ENCODE data around the gene AVEN. TPM values are rescaled to one million over a fixed set of nuclear protein-coding genes. Genes with fewer than 3 reads are reported as not detected.
A peak's percentile ranks its signal among the peaks of the same experiment; 100 is the strongest.

Gene AVEN
- total and polyA plus RNA-seq, 2 donors (not counting 1 experiment from before 2014, with no cell fraction given), result 16.0 to 19.2 TPM

DNA sequence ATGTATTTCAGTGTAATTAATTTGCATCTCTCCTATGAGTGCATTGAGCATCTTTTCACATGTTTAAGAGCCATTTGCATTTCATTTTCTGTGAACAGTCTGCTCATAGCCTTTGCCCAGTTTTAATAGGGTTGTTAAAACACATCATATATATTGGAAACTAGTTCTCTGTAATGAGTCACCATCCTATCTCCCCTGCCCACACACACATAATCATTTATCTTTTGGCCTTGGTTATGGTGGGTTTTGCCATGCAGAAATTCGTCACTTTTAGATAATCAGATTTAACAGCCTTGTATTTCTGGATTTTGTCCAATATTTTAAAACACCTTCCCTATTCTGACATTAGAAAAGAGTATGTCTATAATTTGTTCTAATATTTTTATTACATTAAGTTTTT, 82.6 kb downstream of the AVEN start:
- H3K9ac ChIP-seq (ENCODE audit: insufficient read depth, low read length), result no peak overlapping the region
- H4K20me1 ChIP-seq (ENCODE audit: control insufficient read depth, extremely low read depth, insufficient read depth, low read length), result no peaks in the 10 kb centered on the region
- TF ChIP-seq EZH2 (IDR thresholded peaks at IDR 0.05; ENCODE audit: low read length, missing control alignments) (no peak), CTCF (conservative IDR thresholded peaks at IDR 0.05 in 1 of 2, IDR thresholded peaks at IDR 0.05 in 1 of 2; ENCODE audit: low read depth in 1 of 2, low read length in 2 of 2) (no peak)
- H3K4me1 ChIP-seq (ENCODE audit: control insufficient read depth, extremely low read depth, insufficient read depth, low read length), result no peaks in the 10 kb centered on the region
- H3K27me3 ChIP-seq (ENCODE audit: control insufficient read depth, insufficient read depth, low read length), result no peaks in the 10 kb centered on the region
- no peak overlapping the region for H3K4me3 ChIP-seq (replicated peaks in 1 of 4; ENCODE audit: control extremely low read depth in 1 of 4, insufficient read depth in 1 of 4, low read depth in 3 of 4, low read length in 4 of 4)
- H3K4me2 ChIP-seq (ENCODE audit: extremely low read depth, insufficient read depth, low read length), result no peak overlapping the region
- no peaks in the 10 kb centered on the region for H3K36me3 ChIP-seq (ENCODE audit: control insufficient read depth, insufficient read depth, low read length)
- no peak overlapping the region for H2AFZ ChIP-seq (ENCODE audit: low read length)
- DNase-seq (ENCODE audit: low read depth in 2 of 2), result peak in 1 of 2 donors; percentile 70
- no peaks in the 10 kb centered on the region for H3K9me3 ChIP-seq (ENCODE audit: control insufficient read depth, insufficient read depth, low read depth, low read length)
- H3K27ac ChIP-seq (ENCODE audit: insufficient read depth, low read length), result no peak overlapping the region
- no peaks in the 10 kb centered on the region for H3K79me2 ChIP-seq (ENCODE audit: control insufficient read depth, insufficient read depth, low read length)

GRCh38 chr15:33955945-33956344, 83.1 kb downstream of the AVEN start:
- no peaks in the 10 kb centered on the region for H4K20me1 ChIP-seq (ENCODE audit: control insufficient read depth, extremely low read depth, insufficient read depth, low read length)
- no peak overlapping the region for H3K27ac ChIP-seq (ENCODE audit: insufficient read depth, low read length)
- no peak overlapping the region for H3K4me2 ChIP-seq (ENCODE audit: extremely low read depth, insufficient read depth, low read length)
- H3K9ac ChIP-seq (ENCODE audit: insufficient read depth, low read length), result no peak overlapping the region
- H3K4me3 ChIP-seq (replicated peaks in 1 of 4; ENCODE audit: control extremely low read depth in 1 of 4, insufficient read depth in 1 of 4, low read depth in 3 of 4, low read length in 4 of 4), result no peak overlapping the region
- H3K36me3 ChIP-seq (ENCODE audit: control insufficient read depth, insufficient read depth, low read length), result no peaks in the 10 kb centered on the region
- no peaks in the 10 kb centered on the region for H3K27me3 ChIP-seq (ENCODE audit: control insufficient read depth, insufficient read depth, low read length)
- TF ChIP-seq CTCF (conservative IDR thresholded peaks at IDR 0.05 in 1 of 2, IDR thresholded peaks at IDR 0.05 in 1 of 2; ENCODE audit: low read depth in 1 of 2, low read length in 2 of 2) (no peak), EZH2 (IDR thresholded peaks at IDR 0.05; ENCODE audit: low read length, missing control alignments) (no peak)
- no peaks in the 10 kb centered on the region for H3K79me2 ChIP-seq (ENCODE audit: control insufficient read depth, insufficient read depth, low read length)
- H2AFZ ChIP-seq (ENCODE audit: low read length), result no peak overlapping the region
- H3K9me3 ChIP-seq (ENCODE audit: control insufficient read depth, insufficient read depth, low read depth, low read length), result no peaks in the 10 kb centered on the region
- no peak for DNase-seq (ENCODE audit: low read depth in 2 of 2)
- H3K4me1 ChIP-seq (ENCODE audit: control insufficient read depth, extremely low read depth, insufficient read depth, low read length), result no peaks in the 10 kb centered on the region

DNA sequence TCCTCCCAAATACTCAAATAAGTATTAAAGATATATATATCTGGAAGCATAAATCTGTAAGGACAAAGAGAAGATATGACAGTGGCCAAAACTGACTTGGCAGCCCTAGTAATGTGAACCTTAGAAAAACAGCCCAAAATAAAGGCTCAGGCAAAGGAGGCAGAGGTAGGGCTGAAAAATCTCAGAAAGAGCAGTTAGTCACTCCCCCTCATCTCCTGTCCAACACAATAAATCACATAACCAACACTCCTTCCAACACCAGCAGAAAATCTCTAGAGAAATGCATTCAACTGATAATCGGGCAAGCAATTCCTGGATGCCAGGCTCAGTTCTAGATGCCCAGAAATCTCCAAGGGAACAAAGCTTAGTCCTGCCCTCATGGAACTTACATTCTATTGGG, 92.9 kb downstream of the AVEN start:
- Histone ChIP-seq H4K20me1 (ENCODE audit: control insufficient read depth, extremely low read depth, insufficient read depth, low read length) (no peaks in the 10 kb centered on the region), H3K27ac (ENCODE audit: insufficient read depth, low read length) (no peak overlapping the region), H3K4me1 (ENCODE audit: control insufficient read depth, extremely low read depth, insufficient read depth, low read length) (no peaks in the 10 kb centered on the region), H3K9me3 (ENCODE audit: control insufficient read depth, insufficient read depth, low read depth, low read length) (no peaks in the 10 kb centered on the region), H3K4me2 (ENCODE audit: extremely low read depth, insufficient read depth, low read length) (no peak overlapping the region), H3K4me3 (replicated peaks in 1 of 4; ENCODE audit: control extremely low read depth in 1 of 4, insufficient read depth in 1 of 4, low read depth in 3 of 4, low read length in 4 of 4) (no peak overlapping the region), H3K9ac (ENCODE audit: insufficient read depth, low read length) (no peak overlapping the region), H3K27me3 (ENCODE audit: control insufficient read depth, insufficient read depth, low read length) (no peaks in the 10 kb centered on the region), H3K79me2 (ENCODE audit: control insufficient read depth, insufficient read depth, low read length) (no peaks in the 10 kb centered on the region), H2AFZ (ENCODE audit: low read length) (no peak overlapping the region), H3K36me3 (ENCODE audit: control insufficient read depth, insufficient read depth, low read length) (no peaks in the 10 kb centered on the region)
- TF ChIP-seq EZH2 (IDR thresholded peaks at IDR 0.05; ENCODE audit: low read length, missing control alignments) (no peak), CTCF (conservative IDR thresholded peaks at IDR 0.05 in 1 of 2, IDR thresholded peaks at IDR 0.05 in 1 of 2; ENCODE audit: low read depth in 1 of 2, low read length in 2 of 2) (no peak)
- DNase-seq (ENCODE audit: low read depth in 2 of 2), result no peak
